K562 (cell line): ENCODE results near the gene SYNJ2. TPM values are rescaled to one million over a fixed set of nuclear protein-coding genes. Genes with fewer than 3 reads are reported as not detected.

Source experiments
- ATF3 ChIP-seq, 2 experiments: fragments of 450-650 bp in 1 of 2; sonication (generic) in 1 of 2; formaldehyde crosslinking in 1 of 2; IDR thresholded peaks in 1 of 2; conservative IDR thresholded peaks in 1 of 2; 2 replicates each; pipeline versions ENCODE4 v1.6.1 to v1.8.1; 2016 to 2023; ENCODE audit warnings: mild to moderate bottlenecking in 2 of 2, moderate library complexity in 2 of 2, inconsistent platforms in 1 of 2, missing genetic modification reagents in 1 of 2
- CXXC5 ChIP-seq: fragments of 250-450 bp; sonication (Bioruptor Pico); IDR thresholded peaks from 2 replicates; pipeline ENCODE4 v1.8.0; 2022; ENCODE audit warnings: inconsistent platforms, mild to moderate bottlenecking, moderate library complexity
- DLX4 ChIP-seq: fragments of 250-450 bp; sonication (Bioruptor Pico); IDR thresholded peaks from 2 replicates; pipeline ENCODE4 v1.6.1; 2021; ENCODE audit warnings: mild to moderate bottlenecking
- KLF6 ChIP-seq: fragments of 250-450 bp; sonication (Bioruptor Pico); IDR thresholded peaks from 2 replicates; pipeline ENCODE4 v1.4.0; 2020; ENCODE audit warnings: mild to moderate bottlenecking, moderate library complexity, borderline replicate concordance
- MAFK ChIP-seq: IDR thresholded peaks from 2 replicates; pipeline ENCODE4 v1.6.1; 2011; ENCODE audit warnings: low read length, improper control_type of control experiment
- MAZ ChIP-seq, 2 experiments: fragments of 450-650 bp in 1 of 2; sonication (generic) in 1 of 2; formaldehyde crosslinking; IDR thresholded peaks in 1 of 2; conservative IDR thresholded peaks in 1 of 2; 2 replicates each; pipeline versions ENCODE4 v1.4.0 to v1.5.0; 2020; ENCODE audit warnings: mild to moderate bottlenecking in 1 of 2, missing genetic modification reagents in 1 of 2
- NFE2L1 ChIP-seq: fragments of 450-650 bp; IDR thresholded peaks from 2 replicates; pipeline ENCODE4 v1.6.1; 2016; ENCODE audit warnings: missing genetic modification characterization, low read depth, mild to moderate bottlenecking, missing compliant biosample characterization, moderate library complexity, borderline replicate concordance
- NRF1 ChIP-seq, 2 experiments: fragments of 450-650 bp; IDR thresholded peaks in 1 of 2; conservative IDR thresholded peaks in 1 of 2; 2 replicates each; pipeline ENCODE4 v1.6.1; 2014; ENCODE audit warnings: mild to moderate bottlenecking in 2 of 2
- PHF21A ChIP-seq: fragments of 450-650 bp; IDR thresholded peaks from 2 replicates; pipeline ENCODE4 v1.6.1; 2017; ENCODE audit warnings: low read depth, borderline replicate concordance
- RBM15 ChIP-seq: fragments of 200-400 bp; formaldehyde crosslinking; IDR thresholded peaks from 2 replicates; pipeline ENCODE4 v1.6.1; 2018; ENCODE audit warnings: mild to moderate bottlenecking, low read length, moderate library complexity; ENCODE audit not compliant: insufficient read depth
- TFE3 ChIP-seq: fragments of 450-650 bp; formaldehyde crosslinking; IDR thresholded peaks from 2 replicates; pipeline ENCODE4 v1.4.0; 2020; ENCODE audit warnings: mild to moderate bottlenecking, mixed read lengths
- ZC3H8 ChIP-seq: fragments of 450-650 bp; IDR thresholded peaks from 2 replicates; pipeline ENCODE4 v1.6.1; 2017
- ZNF277 ChIP-seq: fragments of 250-450 bp; sonication (Bioruptor Pico); IDR thresholded peaks from 2 replicates; pipeline ENCODE4 v1.8.0; 2022; ENCODE audit warnings: inconsistent platforms, mild to moderate bottlenecking, moderate library complexity, borderline replicate concordance
- ZNF561 ChIP-seq: fragments of 450-650 bp; formaldehyde crosslinking; conservative IDR thresholded peaks from 2 replicates; pipeline ENCODE4 v1.4.0; 2020; ENCODE audit warnings: mild to moderate bottlenecking, moderate library complexity
- polyA plus RNA-seq, 8 experiments: library from polyadenylated mRNA; depleted of rRNA in 4 of 8; stranded (reverse) in 5 of 8; unstranded in 3 of 8; fragments of >200 nt; fragmentation: Nextera tagmentation in 2 of 8; fragmentation: Illumina TruSeq in 1 of 8; extraction: Ambion mirVana in 2 of 8; extraction: Trizol in 1 of 8; gene quantifications; 2 replicates each; pipeline versions ENCODE4 v1.2.1 to v1.2.3, GENCODE V29; 2011 to 2014; ENCODE audit warnings: inconsistent platforms in 1 of 8, missing spikeins in 1 of 8
- total RNA-seq, 7 experiments: library from RNA; depleted of rRNA in 6 of 7; stranded (reverse); fragments of >200 nt in 6 of 7; fragmentation: Illumina TruSeq in 2 of 7; extraction: Trizol in 2 of 7; gene quantifications; 2 replicates each; pipeline versions ENCODE4 v1.2.1 to v1.2.3, GENCODE V29; 2011 to 2021; ENCODE audit warnings: low replicate concordance in 1 of 7
- TF ChIP-seq, protein P1 (sequence below): sonication (generic); formaldehyde crosslinking; IDR thresholded peaks from 2 replicates; pipeline ENCODE4 v1.8.0; 2023; ENCODE audit warnings: mild to moderate bottlenecking, missing genetic modification reagents
- TF ChIP-seq, protein P2 (sequence below): fragments of 450-650 bp; formaldehyde crosslinking; IDR thresholded peaks from 2 replicates; pipeline ENCODE4 v1.4.0; 2022; ENCODE audit warnings: mild to moderate bottlenecking, moderate library complexity
- TF ChIP-seq, protein P3 (sequence below): sonication (generic); formaldehyde crosslinking; IDR thresholded peaks from 2 replicates; pipeline ENCODE4 v1.8.1; 2023; ENCODE audit warnings: mild to moderate bottlenecking, missing genetic modification reagents, moderate library complexity

The SYNJ2 gene
- total and polyA plus RNA-seq, 9 of the 15 experiments (the other 6 are each of a cell fraction or from before 2014, with no cell fraction given) = 3.0 to 27.7 (median 17.8) TPM

DNA sequence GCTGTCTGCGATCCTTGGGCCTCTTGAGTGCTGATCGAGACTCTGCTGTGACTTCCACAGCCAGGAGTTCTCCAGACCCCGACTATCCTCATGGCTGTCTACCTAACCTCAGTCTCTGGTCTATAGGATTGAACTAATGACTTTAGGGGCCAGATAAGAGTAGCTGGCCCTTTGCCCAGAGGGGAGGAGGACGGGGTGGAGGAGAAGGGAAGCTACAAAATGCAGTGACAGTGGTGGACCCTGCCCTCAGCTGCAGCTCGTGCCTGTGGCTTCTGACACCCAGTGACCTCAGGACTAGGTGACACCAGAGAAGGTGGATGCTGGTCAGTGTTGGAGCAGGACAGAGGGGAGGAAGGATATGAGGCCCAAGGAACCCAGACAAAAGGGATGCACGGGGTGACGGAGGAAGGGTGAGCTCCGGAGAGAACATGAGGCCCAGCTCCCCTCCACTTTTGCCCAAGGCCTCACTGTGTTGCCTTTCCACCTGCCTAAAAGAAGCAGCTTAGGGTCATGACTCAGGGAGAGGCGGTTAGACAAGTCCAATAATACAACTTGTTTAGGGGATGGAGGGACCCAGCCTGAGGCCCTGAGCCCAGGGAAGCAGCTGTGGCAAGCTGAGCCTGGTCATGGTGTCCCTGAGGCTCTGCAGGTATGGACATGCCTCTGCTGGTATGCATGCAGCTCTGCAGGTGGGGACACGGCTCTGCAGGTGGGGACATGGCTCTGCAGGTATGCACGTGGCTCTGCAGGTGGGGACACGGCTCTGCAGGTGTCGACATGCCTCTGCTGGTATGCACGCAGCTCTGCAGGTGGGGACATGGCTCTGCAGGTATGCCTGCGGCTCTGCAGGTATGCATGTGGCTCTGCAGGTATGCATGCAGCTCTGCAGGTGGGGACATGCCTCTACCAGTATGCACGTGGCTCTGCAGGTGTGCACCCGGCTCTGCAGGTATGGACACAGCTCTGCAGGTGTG is 67.7 kb downstream of the SYNJ2 start (continued):
- TF ChIP-seq NRF1 (conservative IDR thresholded peaks at IDR 0.05 in 1 of 2, IDR thresholded peaks at IDR 0.05 in 1 of 2) = no peak
- TF ChIP-seq KLF6 (CRISPR knock-in tag) = no peak
- TF ChIP-seq TFE3 = no peak
- TF ChIP-seq, protein P1, sequence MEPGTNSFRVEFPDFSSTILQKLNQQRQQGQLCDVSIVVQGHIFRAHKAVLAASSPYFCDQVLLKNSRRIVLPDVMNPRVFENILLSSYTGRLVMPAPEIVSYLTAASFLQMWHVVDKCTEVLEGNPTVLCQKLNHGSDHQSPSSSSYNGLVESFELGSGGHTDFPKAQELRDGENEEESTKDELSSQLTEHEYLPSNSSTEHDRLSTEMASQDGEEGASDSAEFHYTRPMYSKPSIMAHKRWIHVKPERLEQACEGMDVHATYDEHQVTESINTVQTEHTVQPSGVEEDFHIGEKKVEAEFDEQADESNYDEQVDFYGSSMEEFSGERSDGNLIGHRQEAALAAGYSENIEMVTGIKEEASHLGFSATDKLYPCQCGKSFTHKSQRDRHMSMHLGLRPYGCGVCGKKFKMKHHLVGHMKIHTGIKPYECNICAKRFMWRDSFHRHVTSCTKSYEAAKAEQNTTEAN (CRISPR knock-in tag) = no peak
- peak in 1 of 2 experiments; percentile 31; a peak in 1 of 4 replicates for TF ChIP-seq MAZ (CRISPR knock-in tag; conservative IDR thresholded peaks at IDR 0.05 in 1 of 2, IDR thresholded peaks at IDR 0.05 in 1 of 2)
- no peak for TF ChIP-seq NFE2L1 (tag)
- TF ChIP-seq DLX4 (CRISPR knock-in tag) = no peak
- TF ChIP-seq ZNF561 = no peak
- TF ChIP-seq ZC3H8 = no peak
- no peak for TF ChIP-seq ZNF277 (CRISPR knock-in tag)
- no peak for TF ChIP-seq MAFK
- TF ChIP-seq RBM15 = no peak
- TF ChIP-seq, protein P2, sequence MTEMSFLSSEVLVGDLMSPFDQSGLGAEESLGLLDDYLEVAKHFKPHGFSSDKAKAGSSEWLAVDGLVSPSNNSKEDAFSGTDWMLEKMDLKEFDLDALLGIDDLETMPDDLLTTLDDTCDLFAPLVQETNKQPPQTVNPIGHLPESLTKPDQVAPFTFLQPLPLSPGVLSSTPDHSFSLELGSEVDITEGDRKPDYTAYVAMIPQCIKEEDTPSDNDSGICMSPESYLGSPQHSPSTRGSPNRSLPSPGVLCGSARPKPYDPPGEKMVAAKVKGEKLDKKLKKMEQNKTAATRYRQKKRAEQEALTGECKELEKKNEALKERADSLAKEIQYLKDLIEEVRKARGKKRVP = no peak
- TF ChIP-seq, protein P3, sequence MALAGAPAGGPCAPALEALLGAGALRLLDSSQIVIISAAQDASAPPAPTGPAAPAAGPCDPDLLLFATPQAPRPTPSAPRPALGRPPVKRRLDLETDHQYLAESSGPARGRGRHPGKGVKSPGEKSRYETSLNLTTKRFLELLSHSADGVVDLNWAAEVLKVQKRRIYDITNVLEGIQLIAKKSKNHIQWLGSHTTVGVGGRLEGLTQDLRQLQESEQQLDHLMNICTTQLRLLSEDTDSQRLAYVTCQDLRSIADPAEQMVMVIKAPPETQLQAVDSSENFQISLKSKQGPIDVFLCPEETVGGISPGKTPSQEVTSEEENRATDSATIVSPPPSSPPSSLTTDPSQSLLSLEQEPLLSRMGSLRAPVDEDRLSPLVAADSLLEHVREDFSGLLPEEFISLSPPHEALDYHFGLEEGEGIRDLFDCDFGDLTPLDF (CRISPR knock-in tag) = no peak
- TF ChIP-seq PHF21A = no peak
- TF ChIP-seq ATF3 (IDR thresholded peaks at IDR 0.05) = no peak
- TF ChIP-seq ATF3 (CRISPR knock-in tag; conservative IDR thresholded peaks at IDR 0.05) = no peak
- TF ChIP-seq CXXC5 (CRISPR knock-in tag) = 0 out of 2 replicates have a peak, but pooled peaks have one; percentile 23
